ENCODE data around the gene MAFF.

Gene MAFF

DNA sequence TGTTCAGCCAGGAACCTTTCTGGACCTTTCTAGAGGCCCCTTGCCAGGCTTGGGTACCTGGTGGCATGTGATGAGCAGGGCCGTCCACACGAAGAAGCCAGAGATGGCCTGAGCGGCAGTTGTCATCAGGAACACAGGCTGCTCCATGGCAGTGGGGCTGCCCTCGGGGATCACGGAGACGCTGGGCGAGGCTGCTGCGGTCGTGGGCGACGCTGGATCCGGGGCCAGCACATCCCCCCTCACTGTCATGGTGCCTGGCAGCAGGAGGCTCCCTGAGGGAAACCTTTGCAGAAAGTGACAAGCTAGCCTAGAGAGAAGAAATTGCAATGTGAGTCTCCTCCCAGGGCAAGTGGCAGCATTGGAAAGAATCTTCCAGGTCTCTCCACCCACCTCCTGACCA is 45.9 kb downstream of the MAFF start:
- no peak for DNase-seq (ENCODE audit: low read depth in 2 of 2, low spot score in 1 of 2)

DNA sequence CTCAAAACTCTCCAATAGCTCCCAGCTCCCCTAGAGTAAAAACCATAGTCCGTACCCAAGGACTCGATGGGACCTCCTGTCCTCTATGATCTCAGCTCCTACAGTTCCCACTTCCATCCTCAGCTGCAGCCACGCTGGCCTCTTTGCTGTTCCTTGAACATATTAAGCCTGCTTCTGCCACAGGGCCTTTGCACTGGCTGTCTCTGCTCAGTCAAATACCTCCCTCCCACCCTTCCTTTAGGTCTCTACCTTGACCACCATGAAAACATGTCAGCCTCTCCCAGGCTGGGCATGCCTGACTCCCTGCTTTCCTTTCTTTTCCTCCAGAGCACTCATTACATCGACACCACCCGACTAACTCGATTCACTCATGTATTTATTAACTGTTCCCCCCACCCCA is 46.5 kb downstream of the MAFF start:
- no peak for DNase-seq (ENCODE audit: low read depth in 2 of 2, low spot score in 1 of 2)

- no peak for DNase-seq (ENCODE audit: low read depth in 2 of 2, low spot score in 1 of 2)
Observed at GRCh38 chr22:38249301-38249700, 47.5 kb downstream of the MAFF start.

GRCh38 chr22:38249803-38250642 is 48.2 kb downstream of the MAFF start:
- no peak for DNase-seq (ENCODE audit: low read depth in 2 of 2, low spot score in 1 of 2)

DNA sequence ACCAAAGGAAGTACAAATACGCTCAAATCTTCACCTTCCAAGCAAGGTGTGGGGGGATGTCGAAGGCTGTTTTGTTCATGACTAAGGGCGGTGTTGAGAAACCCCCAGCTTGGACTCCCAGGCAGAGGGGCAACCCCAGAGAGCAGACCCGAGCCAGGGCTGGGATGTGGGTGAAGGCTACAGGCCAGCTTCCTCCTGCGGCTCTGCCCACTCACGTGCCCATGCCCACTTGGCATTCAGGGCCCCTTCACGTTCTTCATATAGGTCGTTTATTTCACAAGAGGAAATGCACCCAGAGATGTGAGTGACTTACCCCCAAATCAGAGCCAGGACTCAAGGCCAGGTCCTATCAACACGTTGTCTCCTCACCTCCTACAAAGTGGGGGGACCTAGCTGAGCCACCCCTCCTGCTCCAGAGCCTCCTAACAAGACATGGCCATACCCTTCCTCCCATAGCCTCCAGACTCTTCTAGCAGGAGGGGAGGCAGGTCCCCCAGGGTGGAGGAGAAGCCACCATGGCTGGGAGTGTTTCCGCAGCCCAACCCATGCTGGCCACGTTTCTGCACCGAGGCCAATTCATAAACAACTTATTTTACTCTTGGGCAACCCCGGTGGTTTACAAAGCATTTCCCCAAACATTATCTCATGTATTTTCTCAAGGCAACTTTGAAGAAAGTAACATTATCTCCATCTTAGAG is 49.0 kb downstream of the MAFF start:
- DNase-seq (ENCODE audit: low read depth in 2 of 2, low spot score in 1 of 2), result no peak

DNA sequence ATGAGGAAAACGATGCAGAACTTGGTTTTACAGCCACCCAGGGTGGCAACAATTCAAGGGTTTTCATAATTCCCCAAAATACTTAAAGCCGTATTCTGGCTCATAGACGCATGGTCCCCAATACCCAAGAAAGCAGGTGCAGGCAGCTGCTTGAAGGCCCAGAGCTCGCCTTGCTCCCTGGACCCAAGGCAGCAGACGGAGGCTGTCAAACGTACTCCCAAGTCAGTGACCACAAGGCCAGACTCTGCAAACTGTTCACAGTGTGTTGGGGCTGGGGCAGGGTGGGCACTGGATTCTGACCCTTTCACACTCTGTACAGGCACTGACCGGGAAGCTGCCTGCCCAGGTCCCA is 49.5 kb downstream of the MAFF start:
- DNase-seq (ENCODE audit: low read depth in 2 of 2, low spot score in 1 of 2), result no peak

DNA sequence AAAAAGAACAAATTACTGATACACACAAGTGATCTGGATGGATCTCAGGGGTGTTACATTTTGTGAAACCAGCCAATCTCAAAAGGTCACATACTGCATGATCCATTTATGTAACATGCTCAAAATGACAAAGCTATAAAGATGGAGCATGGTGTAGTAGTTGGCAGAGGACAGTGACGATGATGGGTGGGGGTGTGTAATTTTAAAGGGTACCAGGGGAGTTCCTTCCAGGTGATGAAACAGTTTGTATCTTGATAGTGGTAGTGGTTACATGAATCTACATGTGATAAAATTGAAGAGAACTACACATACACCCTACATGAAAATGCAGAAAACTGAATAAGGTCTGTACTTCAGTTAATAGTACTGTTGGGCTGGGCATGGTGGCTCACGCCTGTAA is 53.9 kb downstream of the MAFF start:
- no peak for DNase-seq (ENCODE audit: low read depth in 2 of 2, low spot score in 1 of 2)

GRCh38 chr22:38257181-38257580 is 55.4 kb downstream of the MAFF start:
- DNase-seq (ENCODE audit: low read depth in 2 of 2, low spot score in 1 of 2), result no peak

- DNase-seq (ENCODE audit: low read depth in 2 of 2, low spot score in 1 of 2), result no peak
Observed at GRCh38 chr22:38257650-38258250, 56.0 kb downstream of the MAFF start.

DNA sequence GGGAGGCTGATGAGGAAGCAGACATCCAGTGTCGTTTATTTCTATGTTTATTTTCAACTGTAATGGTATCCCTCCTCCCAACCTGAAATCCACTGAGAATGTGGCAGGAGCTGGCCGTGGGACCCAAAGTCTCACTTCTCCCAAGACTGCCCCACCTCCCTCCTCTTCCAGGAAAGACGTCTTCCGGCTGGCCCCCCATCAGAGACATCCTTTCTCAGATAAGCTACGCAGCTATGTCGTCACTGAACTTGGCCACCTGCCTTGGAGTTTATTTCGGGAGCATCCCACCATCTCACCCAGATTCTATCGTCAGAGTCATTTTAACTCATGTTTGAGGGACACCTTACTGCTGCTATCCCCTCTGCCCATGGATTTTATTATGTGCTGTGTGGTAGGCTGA is 57.1 kb downstream of the MAFF start:
- DNase-seq (ENCODE audit: low read depth in 2 of 2, low spot score in 1 of 2), result no peak

GRCh38 chr22:38259370-38259769 is 57.6 kb downstream of the MAFF start:
- no peak for DNase-seq (ENCODE audit: low read depth in 2 of 2, low spot score in 1 of 2)

- no peak for DNase-seq (ENCODE audit: low read depth in 2 of 2, low spot score in 1 of 2)
Observed at GRCh38 chr22:38260761-38261681, 59.2 kb downstream of the MAFF start.

GRCh38 chr22:38262051-38262795 is 60.4 kb downstream of the MAFF start:
- no peak for DNase-seq (ENCODE audit: low read depth in 2 of 2, low spot score in 1 of 2)

- no peak for DNase-seq (ENCODE audit: low read depth in 2 of 2, low spot score in 1 of 2)
Observed at GRCh38 chr22:38264322-38264843, 62.6 kb downstream of the MAFF start.

Data from stimulated activated CD8-positive, alpha-beta memory T cell treated with anti-CD3 and anti-CD28 coated beads, Interleukin-4, amount 100 ng/mL, for 4 hours (primary cell).